C1 segment of cervical spinal cord (tissue), 14 donors: ENCODE data around the gene HS1BP3.
A peak's percentile ranks its signal among the peaks of the same experiment; 100 is the strongest.

ENCODE experiments used
- DNase-seq, 14 donors: peaks; one replicate each; lab custom pipeline; 2025; lab: John Stamatoyannopoulos, UW

HS1BP3 gene

DNA sequence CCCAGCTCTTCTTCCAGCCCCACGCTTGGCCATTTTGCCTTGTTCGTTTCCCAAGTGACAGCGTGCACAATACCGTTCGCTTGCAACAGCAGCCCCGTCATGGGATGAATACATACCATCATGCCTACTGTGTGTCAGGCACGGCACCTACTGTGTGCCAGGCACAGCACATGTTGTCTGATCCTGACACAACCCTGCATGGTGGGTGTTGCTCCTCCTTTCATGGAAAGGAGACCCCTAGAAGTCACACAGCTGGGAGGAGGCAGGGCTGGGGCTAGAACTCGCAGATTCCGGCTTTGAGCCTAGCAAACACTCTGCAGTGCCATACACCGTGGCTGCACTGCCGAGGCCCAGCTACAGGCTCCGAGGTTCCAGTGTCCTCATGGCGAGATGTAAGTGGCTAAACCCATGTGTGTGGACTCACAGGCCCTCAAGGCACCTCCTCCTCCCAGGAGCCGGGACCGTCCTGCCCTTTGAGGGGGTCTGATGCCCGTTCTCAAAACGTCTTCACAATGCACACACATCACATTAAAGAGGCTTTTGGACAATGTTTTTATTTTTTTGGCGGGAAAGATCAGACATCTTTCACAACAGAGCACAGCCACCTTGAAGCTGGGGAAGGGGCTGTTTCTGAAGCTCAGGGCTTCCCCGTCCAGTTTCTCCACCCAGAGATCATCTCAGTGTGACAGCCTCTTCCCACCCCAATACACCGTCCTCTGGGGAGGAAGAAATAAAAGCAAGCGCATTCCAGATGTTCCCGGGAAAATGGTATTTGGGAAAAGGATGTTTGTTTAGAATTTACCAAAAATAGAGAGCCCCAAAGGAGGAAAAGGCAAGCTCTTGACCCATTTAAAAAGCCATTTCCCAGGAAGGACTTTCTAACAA is 64.9 kb downstream of the HS1BP3 start:
- DNase-seq = no peak

DNA sequence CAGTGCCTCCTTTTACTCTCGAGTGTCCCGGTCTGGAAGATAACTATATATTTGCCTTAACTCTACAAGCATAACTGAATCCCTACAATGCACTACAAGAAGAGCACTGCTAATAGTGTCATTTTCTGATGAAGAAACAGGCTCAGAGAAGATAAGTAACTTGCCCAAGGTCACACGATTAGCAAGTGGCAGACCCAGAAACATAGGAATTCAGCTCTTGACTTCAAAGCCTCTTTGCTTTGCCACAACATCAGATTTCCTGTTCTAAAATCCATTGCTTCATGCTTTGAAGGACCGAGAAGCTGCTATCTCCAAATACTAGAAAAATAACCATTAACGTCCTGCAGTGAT is 65.6 kb downstream of the HS1BP3 start:
- DNase-seq = no peak

DNA sequence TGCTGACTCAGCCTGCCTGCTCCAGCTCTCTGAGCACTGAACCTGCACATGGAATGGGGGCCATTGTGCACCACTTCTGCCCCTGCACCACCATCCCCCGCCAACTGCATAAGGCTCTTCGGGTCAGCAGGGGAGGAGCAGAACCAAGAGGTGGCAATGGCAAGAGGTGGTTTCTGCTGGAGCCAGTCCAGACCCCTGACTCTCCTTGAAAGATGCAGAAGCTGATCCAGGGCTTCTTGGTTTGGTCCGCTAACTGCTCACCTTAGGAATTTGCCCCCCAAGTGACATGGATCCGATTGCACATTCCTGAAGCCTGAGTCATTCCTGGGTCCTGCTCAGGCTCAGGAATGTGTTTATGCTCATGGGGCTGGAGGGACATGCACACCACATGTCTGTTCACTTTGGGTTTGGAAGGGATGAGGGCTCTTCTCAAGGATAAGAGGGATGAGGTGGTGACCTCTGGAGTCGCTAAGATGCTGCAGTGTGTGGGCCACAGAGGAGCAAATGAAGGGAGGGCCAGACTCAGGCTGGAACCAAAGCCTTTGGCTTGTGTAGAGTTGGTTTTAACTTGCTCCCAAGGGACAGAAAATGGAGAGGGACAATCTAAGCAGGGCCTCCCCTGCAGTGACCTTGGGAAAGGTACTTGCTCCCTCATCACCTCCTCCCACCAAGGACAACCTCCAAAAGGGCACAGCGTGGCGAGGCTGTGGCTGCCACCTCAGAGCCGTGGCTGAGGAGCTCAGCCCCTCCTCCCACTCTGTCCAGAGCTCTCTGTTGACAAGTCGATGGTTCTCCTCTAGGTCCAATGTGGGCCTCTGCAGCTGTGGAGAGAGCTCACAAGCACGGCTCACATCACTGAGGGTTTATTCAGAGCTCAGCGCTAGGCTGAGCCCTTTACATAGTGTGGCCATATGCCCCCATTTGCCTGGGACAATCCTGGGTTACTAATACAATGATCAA is 66.2 kb downstream of the HS1BP3 start:
- peak in 6 of 14 donors; percentile 40 to 75 (median 46) for DNase-seq

DNA sequence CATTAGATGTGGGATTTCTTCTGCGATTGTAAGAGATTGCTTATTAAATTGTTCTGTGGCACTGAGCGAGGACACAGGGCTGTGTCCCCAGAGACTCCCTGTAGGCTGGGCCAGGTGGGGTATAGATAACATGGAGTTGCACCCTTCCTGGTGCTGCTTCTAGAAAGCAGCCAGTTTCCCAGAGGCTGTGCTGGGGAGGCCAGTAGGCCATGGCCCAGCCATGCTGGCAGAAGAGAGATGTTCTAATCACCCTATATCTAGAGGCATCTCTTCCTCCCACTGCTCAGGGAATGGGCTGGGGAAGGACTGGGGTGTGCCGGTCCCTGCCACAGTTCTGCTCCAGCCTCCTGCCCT is 66.9 kb downstream of the HS1BP3 start:
- DNase-seq = no peak

DNA sequence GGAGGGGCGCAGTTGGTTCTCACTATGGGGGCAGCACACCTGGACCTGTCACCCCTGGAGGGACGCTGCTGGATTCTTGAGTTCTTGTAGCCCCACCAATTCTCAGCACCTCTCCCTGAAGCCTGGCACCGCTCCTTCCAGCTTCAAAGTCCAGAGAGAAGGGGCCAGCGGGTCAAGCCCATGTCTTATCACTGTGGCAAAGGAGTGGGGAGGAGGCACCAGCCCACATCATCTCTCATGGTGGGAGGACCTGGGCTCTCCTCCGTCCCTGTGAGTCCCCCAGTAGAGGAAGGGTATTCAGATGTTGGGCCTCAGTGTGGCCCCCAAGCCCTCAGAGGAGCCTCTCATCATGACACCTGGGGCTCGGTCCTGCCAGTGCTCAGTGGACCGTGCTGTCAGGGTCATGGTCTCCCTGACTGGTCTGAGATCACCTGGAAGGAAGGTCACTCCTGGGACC is 67.4 kb downstream of the HS1BP3 start:
- no peak for DNase-seq

DNA sequence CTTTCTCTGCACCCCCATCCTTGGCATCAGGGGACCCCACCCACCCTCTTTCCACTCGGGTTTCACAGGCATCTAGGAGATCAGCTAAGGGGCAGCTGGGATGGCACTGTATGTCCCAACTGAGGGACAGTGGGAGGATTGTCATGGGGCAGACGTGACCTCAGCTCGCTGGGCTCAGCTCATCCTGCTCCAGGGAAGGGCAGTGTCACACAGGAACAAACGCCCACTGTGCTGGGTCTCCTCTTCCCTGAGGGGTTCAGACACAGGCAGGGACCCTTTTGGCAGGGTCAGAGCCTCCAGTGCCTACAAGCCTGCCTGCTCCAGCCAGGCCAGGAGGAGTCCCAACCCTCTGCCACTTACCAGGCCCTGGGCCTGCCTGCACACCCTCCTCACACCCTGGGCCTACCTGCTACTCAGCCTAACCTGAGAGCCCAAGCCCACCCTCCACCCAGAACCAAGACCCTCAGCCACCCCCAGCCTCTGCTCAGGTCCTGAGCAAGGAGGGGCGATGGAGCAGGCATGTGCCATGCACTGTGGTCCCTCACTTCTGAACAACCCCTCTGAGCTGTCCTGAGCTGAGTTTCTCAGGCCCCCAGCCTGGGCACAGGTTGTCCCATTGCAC is 68.2 kb downstream of the HS1BP3 start:
- peak in 12 of 14 donors; percentile 11 to 89 (median 70) for DNase-seq

DNA sequence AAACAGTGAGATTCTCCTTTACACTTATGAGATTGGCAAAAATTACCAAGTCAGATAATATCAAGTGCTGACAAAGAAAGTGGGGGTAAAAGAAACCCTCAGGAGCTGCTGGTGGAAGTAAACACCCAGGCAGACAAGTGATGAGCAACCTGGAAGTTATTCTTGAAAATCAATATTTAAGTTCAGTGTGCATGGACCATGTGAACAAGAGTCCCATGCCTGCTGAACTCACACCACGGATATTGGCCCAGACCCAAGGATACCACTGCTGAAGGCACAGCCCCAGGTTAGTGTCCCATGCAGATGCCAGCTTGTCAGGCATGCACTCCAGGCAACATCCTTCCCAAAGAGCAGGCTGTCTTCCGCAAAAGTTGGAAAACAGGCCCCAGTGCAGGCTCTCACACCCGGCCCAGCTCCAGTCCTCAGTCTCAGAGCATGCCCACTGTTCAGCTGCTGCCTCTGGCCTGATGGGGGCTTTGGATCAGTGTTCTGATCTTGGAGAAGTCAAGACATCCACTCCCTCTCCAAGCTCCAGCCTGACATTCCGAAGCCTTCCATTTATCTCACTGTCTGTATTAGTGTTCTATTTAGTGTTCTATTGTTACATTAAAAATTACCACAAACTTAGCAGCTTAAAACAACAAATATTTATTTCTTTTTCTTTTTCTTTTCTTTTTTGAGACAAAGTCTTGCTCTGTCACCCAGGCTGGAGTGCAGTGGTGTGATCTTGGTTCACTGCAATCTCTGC is 70.0 kb downstream of the HS1BP3 start:
- no peak for DNase-seq

DNA sequence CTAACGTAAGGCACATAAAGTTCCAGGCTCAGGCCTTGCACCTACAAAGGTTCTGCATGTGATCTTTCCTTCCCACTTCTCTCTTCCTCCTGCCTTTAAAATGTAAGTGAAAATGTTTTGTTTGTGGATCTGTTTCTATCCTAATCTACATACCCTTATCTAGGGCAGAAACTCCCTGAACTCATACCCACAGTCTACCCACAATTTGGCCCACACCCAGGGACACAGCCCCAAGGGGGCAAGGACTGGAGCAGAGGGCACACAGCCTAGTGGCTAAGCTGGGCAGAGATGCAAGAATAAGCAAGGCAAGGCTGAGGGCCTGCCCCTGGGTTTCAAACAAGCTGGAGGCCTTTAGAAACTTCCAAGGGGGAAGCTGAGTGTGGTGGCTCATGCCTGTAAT is 71.0 kb downstream of the HS1BP3 start:
- DNase-seq = no peak

DNA sequence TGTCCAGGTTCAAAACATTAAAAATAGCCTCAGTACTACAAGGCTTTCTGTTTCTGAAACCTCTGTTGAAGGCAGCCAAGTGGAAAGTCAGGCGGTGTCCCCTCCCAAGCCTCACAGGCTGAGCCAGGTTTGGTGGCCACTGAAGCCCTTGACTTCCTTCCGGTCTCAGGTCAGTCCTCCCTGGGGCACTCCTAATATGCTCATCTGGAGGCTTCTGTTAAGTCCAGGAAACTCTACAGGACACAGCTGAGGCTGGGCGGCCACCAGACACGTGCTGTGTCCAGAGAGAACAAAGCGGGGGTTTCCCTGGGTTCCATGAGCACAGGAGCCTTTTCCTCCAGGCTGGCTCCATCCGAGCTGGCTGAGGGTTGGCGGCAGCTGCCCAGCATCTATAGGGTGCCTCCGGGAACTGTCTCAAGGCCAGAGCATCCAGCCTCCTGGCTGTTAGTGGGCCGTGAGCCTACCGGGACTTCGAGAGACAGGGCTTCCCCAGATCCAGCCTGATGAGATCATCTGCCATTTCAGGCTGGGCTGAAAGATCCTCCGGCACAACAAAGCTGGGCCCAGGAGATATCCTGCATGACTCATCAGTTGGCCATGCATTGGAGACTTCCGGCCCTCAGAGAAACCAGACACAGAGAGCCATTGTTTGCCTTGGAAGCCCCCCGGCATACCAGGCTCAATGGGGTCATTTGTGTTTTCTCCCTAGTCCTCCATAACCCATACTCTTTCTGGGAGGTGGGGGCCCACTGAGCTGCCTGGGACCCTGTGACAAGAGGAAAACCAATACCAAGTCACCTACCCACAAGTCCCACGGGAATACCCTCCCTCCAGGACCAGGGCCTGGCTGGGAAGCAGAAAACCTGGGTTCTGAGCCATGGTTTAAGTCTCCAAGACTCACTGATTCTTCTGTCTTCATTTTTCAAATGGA is 71.7 kb downstream of the HS1BP3 start:
- DNase-seq = peak in 13 of 14 donors; percentile 9 to 90 (median 70)

DNA sequence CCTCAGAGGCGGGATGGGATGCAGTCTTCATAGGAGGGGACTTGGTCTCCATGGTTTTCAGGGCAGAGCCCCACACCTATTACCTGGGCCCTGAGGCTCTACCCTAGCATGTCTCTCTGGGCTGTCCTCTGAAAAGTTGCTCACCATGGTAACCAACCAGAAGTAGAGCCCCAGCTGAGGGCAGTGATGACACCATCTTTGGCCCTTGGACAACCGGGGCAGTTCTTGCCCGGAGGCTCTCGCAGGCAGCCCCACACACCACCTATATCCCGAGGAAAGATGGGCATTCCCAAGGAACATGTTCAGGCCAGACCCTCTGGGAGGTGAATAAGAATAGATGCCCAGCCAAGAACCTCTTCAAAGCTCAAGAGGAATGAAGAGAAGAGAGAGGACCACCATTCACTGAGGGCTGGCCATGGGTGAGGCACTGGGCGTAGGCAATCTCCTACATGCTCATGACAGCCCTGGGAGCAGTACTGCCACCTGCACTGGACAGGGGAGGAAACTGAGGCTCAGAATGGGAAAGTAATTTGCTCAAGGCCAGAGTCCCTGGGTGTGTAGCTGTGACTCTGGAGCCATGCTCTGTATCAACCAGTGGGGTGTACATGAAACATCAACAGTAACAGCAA is 72.5 kb downstream of the HS1BP3 start:
- no peak for DNase-seq

DNA sequence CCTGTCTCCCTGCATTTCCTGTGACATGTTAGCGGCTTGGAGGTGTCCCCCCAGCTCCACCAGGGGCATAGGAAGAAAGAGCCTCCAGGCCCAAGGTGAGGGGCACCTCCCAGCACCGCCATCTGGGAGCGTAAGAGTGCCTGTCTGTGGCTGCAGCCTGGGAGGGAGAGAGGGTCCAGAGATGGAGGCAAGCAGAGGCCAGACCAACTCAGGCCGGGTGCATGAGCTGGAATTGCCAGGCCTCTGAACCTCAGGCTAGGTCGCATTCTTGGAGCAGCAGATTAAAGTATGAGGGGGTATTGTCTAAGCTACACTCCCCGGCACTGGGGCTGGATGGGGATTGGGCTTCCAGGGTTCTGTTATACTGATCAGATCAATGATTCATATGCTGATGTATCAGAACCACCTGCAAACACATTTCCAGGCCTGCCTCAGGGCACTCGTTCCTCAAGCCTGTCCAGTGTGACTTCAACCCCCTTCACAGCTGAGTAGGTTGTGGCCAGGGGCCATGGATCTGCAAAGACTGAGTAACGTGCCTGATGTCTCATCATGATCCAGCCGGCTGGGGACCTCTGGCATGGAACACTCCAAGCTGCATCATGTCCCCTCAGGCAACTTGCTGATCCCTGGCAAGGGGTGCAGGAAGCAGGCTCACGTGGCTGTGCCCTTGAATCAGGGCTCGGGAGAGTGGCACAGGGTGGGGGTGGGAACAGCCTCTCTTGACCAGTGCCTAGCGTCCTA is 73.2 kb downstream of the HS1BP3 start:
- DNase-seq = no peak

DNA sequence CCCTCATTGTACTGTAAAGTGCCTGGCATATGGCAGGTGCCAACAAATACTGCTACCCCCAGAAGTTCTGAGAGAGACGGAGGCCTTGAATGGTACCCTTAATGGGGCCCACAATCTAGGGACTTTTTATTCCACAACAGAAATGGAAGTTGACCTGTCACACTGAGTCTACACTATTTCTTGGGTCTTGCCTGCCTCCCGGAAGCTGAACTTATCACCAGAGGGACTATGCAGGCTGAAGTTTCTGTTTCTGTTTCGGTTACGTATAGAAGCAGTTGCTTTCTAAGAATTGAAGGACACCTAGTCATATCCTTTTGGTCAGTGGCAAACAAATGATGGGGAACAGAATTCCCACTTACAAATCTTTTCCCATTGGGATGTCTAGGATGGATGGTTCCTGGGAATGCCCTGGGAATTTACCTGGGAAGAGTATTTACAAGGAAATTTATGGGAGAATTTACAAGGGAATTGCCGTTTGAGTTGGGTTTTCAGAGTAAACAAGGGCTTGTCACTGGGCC is 74.2 kb downstream of the HS1BP3 start:
- DNase-seq = no peak

DNA sequence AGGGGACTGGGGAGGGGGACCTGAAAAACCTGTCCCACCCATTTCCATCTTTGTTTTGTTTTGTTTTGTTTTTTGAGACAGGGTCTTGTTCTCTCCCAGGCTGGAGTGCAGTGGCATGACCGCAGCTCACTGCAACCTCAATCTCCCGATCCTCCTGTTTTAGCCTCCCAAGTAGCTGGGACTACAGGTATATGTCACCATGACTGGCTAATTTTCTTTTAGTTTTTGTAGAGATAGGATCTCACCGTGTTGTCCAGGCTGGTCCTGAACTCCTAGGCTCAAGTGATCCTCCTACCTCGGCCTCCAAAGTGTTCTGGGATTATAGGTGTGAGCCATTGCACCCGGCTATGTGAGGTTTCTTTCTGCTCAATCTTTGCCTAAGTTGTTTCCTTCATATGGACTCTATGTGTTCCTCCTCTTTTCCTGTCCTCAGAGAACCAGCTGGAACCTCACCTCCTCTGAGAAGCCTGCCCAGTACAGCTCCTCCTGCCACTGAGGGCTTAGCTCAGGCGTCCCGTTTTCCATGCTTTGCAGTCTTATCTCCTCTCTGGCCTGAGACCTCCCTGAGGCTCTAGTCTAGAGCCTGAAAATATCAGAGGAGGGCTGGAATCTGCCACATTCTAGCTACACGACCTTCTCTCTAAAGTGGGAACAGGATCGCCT is 74.8 kb downstream of the HS1BP3 start:
- no peak for DNase-seq

DNA sequence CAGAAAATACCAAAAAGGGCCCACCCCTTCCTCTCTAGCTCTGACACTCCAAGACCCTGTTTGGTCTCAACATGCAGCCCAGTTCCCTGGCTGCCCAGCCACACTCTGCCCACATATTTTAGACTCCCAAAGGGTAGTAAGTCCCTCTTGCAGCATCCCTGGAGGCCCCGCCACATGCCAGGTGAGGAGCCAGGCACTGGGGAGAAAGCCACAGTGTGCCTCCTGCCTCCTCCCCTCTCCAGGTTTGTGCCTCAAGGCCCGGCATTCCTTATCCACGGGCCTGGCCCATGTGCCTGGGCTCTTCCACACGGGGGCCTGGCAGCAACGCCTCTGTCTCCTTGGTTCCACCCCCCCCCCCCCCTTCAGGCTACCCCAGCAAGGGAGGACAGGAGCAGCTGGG is 75.5 kb downstream of the HS1BP3 start:
- DNase-seq = no peak

DNA sequence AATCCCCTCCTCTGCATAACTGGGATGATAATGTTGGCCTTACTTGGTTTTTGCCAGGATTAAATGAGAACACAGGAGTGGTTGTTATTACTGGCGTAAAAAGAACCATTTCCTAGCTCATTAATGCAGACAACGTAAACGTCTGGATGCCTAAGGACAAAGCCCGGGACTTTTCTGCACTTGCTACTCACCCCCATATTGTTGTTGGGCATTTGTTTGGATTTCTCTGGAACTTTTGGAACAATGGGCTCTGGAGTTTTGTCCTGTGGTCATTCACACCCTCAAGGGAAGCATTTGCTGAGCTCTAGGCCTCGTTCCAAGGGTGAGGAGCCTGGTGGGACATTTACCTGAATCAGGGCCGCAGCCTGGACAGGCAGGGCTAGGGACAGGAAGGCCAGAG is 76.0 kb downstream of the HS1BP3 start:
- no peak for DNase-seq

DNA sequence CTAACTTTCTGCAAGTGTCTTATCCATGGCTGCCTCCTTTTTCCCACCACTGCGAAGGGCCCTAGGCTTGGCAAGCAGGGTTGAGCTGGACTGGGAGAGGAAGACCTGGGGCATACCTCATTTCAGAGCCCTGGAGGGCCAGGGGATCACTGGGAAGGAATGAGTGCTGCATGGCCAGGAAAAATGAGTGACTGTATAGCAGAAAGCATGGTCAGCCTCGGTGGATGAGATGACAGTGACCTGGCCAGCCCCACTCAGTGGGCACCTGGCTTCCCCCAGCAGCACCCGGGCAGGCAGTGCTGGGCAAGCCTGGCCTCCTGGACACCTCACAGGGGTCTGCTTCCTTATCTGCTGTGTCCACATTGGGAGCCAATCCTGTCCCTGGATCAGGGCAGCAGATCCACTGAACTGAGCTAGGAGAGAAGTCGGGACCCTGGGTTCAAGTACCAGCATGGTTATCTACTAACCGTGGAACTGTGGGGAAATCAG is 76.4 kb downstream of the HS1BP3 start:
- DNase-seq = no peak

DNA sequence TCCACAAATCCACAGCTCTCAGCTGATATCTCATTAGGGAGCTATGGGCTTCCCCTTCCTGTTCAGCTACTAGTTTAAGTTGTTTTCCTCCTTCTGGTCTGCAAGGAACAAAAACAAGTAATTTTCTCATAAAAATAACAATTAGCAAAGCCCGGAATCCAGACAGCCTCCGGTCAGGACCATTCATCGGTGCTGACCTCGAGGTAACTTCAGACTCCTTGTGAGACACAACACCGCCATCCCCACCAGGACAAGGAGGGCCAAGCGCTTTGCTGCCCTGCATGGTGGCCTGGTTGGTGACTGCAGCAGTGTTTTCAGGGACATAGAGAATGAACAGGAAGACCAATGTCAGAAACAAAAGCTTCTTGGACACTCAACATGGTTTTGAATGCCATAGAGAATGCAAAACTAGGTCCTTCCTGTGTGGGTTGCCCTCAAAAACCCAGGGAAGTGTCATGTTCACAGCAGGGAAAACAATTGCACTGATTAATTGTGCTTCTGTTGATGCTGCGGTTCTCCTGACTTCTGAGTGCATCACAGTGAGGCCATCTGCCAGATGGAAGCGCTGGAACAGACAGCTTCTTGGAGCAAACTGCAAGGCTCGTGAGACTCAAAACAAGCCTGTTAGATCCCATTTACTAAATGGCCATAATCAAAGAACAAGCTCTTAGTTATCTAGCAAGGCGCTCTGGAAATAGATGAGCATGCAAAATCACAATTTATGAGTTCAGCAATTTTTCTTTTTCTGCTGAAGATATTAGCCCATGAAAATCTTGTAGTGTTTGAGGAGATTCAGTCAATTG is 77.1 kb downstream of the HS1BP3 start:
- peak in 7 of 14 donors; percentile 40 to 75 (median 49) for DNase-seq
